ENCODE data around the gene ADAMTS15.

DNA sequence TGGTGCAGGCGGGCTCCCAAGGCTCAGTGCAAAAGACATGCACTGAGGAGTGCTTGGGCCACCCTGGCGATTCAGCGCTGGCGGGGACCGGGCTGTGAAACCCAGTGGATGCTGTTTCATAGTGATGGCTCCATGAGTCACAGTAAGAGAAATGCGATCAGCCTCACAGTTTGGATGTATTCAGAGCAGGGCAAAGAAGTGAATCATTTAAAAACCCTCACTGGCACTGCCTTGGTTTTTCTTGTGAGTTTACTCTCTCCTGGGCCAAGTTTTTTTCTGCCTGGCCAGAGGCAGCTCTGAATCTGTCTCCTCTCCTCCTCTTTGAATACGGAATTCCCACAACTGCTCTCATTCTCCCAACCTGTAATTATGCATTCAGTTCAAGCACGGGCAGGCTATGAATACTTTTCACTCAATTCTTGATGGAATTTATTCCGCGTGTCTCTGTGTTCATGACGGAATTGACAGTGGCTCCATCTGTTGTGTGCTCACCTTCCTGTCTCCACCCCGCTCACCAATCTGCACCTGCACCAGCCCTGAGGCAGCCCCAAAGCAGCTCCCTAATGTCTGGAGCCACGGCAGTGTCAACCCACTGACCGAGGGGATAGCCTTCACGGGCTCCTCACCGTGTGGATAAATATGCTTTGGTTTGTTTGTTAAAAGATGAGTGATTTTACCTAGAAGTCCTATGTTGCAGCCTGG, 34.9 kb upstream of the ADAMTS15 start:
- TF ChIP-seq, protein P1, sequence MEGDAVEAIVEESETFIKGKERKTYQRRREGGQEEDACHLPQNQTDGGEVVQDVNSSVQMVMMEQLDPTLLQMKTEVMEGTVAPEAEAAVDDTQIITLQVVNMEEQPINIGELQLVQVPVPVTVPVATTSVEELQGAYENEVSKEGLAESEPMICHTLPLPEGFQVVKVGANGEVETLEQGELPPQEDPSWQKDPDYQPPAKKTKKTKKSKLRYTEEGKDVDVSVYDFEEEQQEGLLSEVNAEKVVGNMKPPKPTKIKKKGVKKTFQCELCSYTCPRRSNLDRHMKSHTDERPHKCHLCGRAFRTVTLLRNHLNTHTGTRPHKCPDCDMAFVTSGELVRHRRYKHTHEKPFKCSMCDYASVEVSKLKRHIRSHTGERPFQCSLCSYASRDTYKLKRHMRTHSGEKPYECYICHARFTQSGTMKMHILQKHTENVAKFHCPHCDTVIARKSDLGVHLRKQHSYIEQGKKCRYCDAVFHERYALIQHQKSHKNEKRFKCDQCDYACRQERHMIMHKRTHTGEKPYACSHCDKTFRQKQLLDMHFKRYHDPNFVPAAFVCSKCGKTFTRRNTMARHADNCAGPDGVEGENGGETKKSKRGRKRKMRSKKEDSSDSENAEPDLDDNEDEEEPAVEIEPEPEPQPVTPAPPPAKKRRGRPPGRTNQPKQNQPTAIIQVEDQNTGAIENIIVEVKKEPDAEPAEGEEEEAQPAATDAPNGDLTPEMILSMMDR (conservative IDR thresholded peaks at IDR 0.05 in 1 of 2, IDR thresholded peaks at IDR 0.05 in 1 of 2; ENCODE audit: low read depth in 1 of 2, low read length in 2 of 2), result no peak
- TF ChIP-seq EZH2 (IDR thresholded peaks at IDR 0.05; ENCODE audit: low read length, missing control alignments), result no peak
